K562 (cell line): ENCODE results near the gene PRRX1. TPM values are rescaled to one million over a fixed set of nuclear protein-coding genes. Genes with fewer than 3 reads are reported as not detected.
A peak's percentile ranks its signal among the peaks of the same experiment; 100 is the strongest.

Experiments
- ATAC-seq: fragments of 200-7000 bp; cut with Tn5 transposase; 3 replicates; pipeline ENCODE4 v1.9.1; 2020; ENCODE audit warnings: moderate library complexity
- BruUV-seq: library from RNA; stranded (reverse); fragments of 400-500 nt; replicated peaks from 2 replicates; lab custom pipeline; 2021; lab: Mats Ljungman, UMichigan
- CTCF ChIA-PET: fragments of 300-600 bp; formaldehyde crosslinking; extraction: SDS; loops from one replicate; lab custom pipeline; 2021; ENCODE audit warnings: low intra/inter-chr PET ratio; lab: Yijun Ruan, JAX
- POLR2A ChIA-PET: fragments of 300-600, 350-650 bp; sonication (Branson Sonifier 250); formaldehyde crosslinking; extraction: SDS; loops from one replicate; lab custom pipeline; 2021; ENCODE audit warnings: antibody characterized with exemption, inconsistent platforms; lab: Yijun Ruan, JAX
- DNase-seq, 4 experiments: peaks; one replicate each; pipeline versions ENCODE4 v3.0.0 to v3.0.0-alpha.2; 2011 to 2018; ENCODE audit warnings: low spot score in 3 of 4, mixed read lengths in 3 of 4; ENCODE audit errors: extremely low read depth in 1 of 4
- FAIRE-seq: peaks from 2 replicates; lab custom pipeline; 2011; peaks lifted over from hg19 to GRCh38; lab: Jason Lieb, UNC
- H2AFZ ChIP-seq: 2 replicates; pipeline ENCODE4 v1.6.0; 2011; ENCODE audit warnings: low read depth, low read length, control low read depth, inconsistent platforms
- H3K27ac ChIP-seq: fragments of 200-600 bp; 3 replicates; pipeline ENCODE4 v1.8.0; 2011; ENCODE audit warnings: low read depth, mild to moderate bottlenecking, control low read depth, inconsistent platforms, low read length, moderate library complexity, mixed read lengths; ENCODE audit errors: extremely low read depth
- H3K27me3 ChIP-seq, 2 experiments: fragments of 300-600 bp in 1 of 2; 2 replicates in 1 of 2; 3 replicates in 1 of 2; pipeline versions ENCODE4 v1.6.0 to v1.8.0; 2011; ENCODE audit warnings: inconsistent platforms in 2 of 2, low read length in 2 of 2, mild to moderate bottlenecking in 1 of 2, mixed read lengths in 1 of 2, moderate library complexity in 1 of 2; ENCODE audit not compliant: control insufficient read depth in 2 of 2, insufficient read depth in 2 of 2
- H3K36me3 ChIP-seq: fragments of 300-600 bp; 3 replicates; pipeline ENCODE4 v1.8.0; 2011; ENCODE audit warnings: mild to moderate bottlenecking, low read length, inconsistent platforms; ENCODE audit not compliant: control insufficient read depth, insufficient read depth
- H3K4me1 ChIP-seq, 2 experiments: fragments of 200-600 bp in 1 of 2; replicated peaks in 1 of 2; 2 replicates in 1 of 2; 3 replicates in 1 of 2; pipeline versions ENCODE4 v1.5.1 to v1.8.0; 2011; ENCODE audit warnings: inconsistent platforms in 2 of 2, low read length in 2 of 2, mild to moderate bottlenecking in 1 of 2, mixed read lengths in 1 of 2, moderate library complexity in 1 of 2; ENCODE audit not compliant: control insufficient read depth in 2 of 2, insufficient read depth in 2 of 2
- H3K4me2 ChIP-seq: 2 replicates; pipeline ENCODE4 v1.6.1; 2011; ENCODE audit warnings: low read length, control low read depth, inconsistent platforms, mixed read lengths; ENCODE audit not compliant: insufficient read depth
- H3K4me3 ChIP-seq: fragments of 200-600 bp; sonication (generic), shearing (Covaris generic); 2 replicates; pipeline ENCODE4 v1.5.1; 2016; ENCODE audit warnings: control low read depth, inconsistent platforms
- H3K79me2 ChIP-seq: fragments of 200-600 bp; 3 replicates; pipeline ENCODE4 v1.8.0; 2011; ENCODE audit warnings: low read length, inconsistent platforms; ENCODE audit not compliant: control insufficient read depth, insufficient read depth
- H3K9ac ChIP-seq, 2 experiments: 2 replicates each; pipeline versions ENCODE4 v1.6.0 to v1.6.1; 2011; ENCODE audit warnings: low read depth in 2 of 2, low read length in 2 of 2, control low read depth in 1 of 2, inconsistent platforms in 1 of 2, mild to moderate bottlenecking in 1 of 2, mixed read lengths in 1 of 2; ENCODE audit not compliant: insufficient read depth in 1 of 2
- H3K9me1 ChIP-seq: one replicate; pipeline ENCODE4 v1.6.0; 2011; ENCODE audit warnings: inconsistent platforms, mild to moderate bottlenecking, low read length, moderate library complexity; ENCODE audit not compliant: control insufficient read depth, insufficient read depth
- H3K9me3 ChIP-seq: replicated peaks from 2 replicates; pipeline ENCODE4 v1.5.1; 2011; ENCODE audit warnings: low read depth, low read length, inconsistent platforms; ENCODE audit not compliant: control insufficient read depth, insufficient read depth
- H4K20me1 ChIP-seq: replicated peaks from 2 replicates; pipeline ENCODE4 v1.6.1; 2011; ENCODE audit warnings: low read length, inconsistent platforms, mixed read lengths; ENCODE audit not compliant: control insufficient read depth, insufficient read depth
- ARID3B ChIP-seq: fragments of 250-450 bp; sonication (Bioruptor Pico); IDR thresholded peaks from 2 replicates; pipeline ENCODE4 v1.4.0; 2020; ENCODE audit warnings: borderline replicate concordance
- CBFB ChIP-seq: sonication (generic); formaldehyde crosslinking; IDR thresholded peaks from 2 replicates; pipeline ENCODE4 v1.4.0; 2020; ENCODE audit warnings: mild to moderate bottlenecking, missing genetic modification reagents
- CTCFL ChIP-seq: IDR thresholded peaks from 2 replicates; pipeline ENCODE4 v1.6.1; 2011; ENCODE audit warnings: borderline replicate concordance, low read depth, mild to moderate bottlenecking, moderate library complexity, low read length; ENCODE audit not compliant: insufficient read depth, poor library complexity, severe bottlenecking
- CXXC5 ChIP-seq: fragments of 250-450 bp; sonication (Bioruptor Pico); IDR thresholded peaks from 2 replicates; pipeline ENCODE4 v1.8.0; 2022; ENCODE audit warnings: inconsistent platforms, mild to moderate bottlenecking, moderate library complexity
- HMGN3 ChIP-seq: IDR thresholded peaks from 2 replicates; pipeline ENCODE4 v1.6.1; 2011; ENCODE audit warnings: borderline replicate concordance, low read depth, mild to moderate bottlenecking, mixed read lengths, low read length; ENCODE audit not compliant: insufficient read length; ENCODE audit errors: extremely low read depth
- KLF16 ChIP-seq: IDR thresholded peaks from 2 replicates; pipeline ENCODE4 v1.6.1; 2016; ENCODE audit warnings: antibody characterized with exemption
- MEF2D ChIP-seq: conservative IDR thresholded peaks from 2 replicates; pipeline ENCODE4 v1.6.1; 2016; ENCODE audit warnings: low read depth, missing genetic modification characterization, missing compliant biosample characterization
- NBN ChIP-seq: fragments of 450-650 bp; IDR thresholded peaks from 2 replicates; pipeline ENCODE4 v1.6.1; 2016; ENCODE audit warnings: low read depth, mild to moderate bottlenecking
- NR3C1 ChIP-seq: sonication (generic); formaldehyde crosslinking; IDR thresholded peaks from 2 replicates; pipeline ENCODE4 v1.8.1; 2022; ENCODE audit warnings: missing genetic modification reagents
- PTBP1 ChIP-seq: fragments of 200-400 bp; formaldehyde crosslinking; IDR thresholded peaks from 2 replicates; pipeline ENCODE4 v1.6.1; 2017; ENCODE audit warnings: low read depth, low read length
- RAD21 ChIP-seq, 2 experiments: fragments of 250-450 bp in 1 of 2; fragments of 450-650 bp in 1 of 2; sonication (Bioruptor Pico) in 1 of 2; formaldehyde crosslinking in 1 of 2; IDR thresholded peaks in 1 of 2; conservative IDR thresholded peaks in 1 of 2; 2 replicates each; pipeline versions ENCODE4 v1.4.0 to v1.8.0; 2020 to 2022; ENCODE audit warnings: mild to moderate bottlenecking in 2 of 2, moderate library complexity in 1 of 2
- SMC3 ChIP-seq: conservative IDR thresholded peaks from 2 replicates; pipeline ENCODE4 v1.6.1; 2011; ENCODE audit warnings: low read depth, low read length, improper control_type of control experiment; ENCODE audit not compliant: insufficient read depth
- TARDBP ChIP-seq: fragments of 450-650 bp; IDR thresholded peaks from 2 replicates; pipeline ENCODE4 v1.6.1; 2016
- ZNF263 ChIP-seq: sonication (generic); formaldehyde crosslinking; IDR thresholded peaks from 2 replicates; pipeline ENCODE4 v1.8.0; 2022; ENCODE audit warnings: mild to moderate bottlenecking, missing genetic modification reagents, borderline replicate concordance
- WGBS: fragments of 100-300 bp; shearing (Covaris generic); methylation state at CpG from one replicate; pipeline ENCODE4 v1.1.6; 2016; ENCODE audit warnings: low coverage, mixed read lengths; ENCODE audit not compliant: insufficient coverage; ENCODE audit errors: missing lambda C conversion rate; 5-methylcytosine and 5-hydroxymethylcytosine counted together
- in situ Hi-C: fragments of 300-500 bp; cut with MboI; formaldehyde crosslinking; loops from 4 replicates; pipeline ENCODE4 v1.15.0; 2018; ENCODE audit warnings: inconsistent platforms, mixed read lengths
- intact Hi-C: fragments of 100-400 bp; cut with micrococcal nuclease; formaldehyde crosslinking; loops from 2 replicates; pipeline ENCODE4 v1.14.2; 2022
- polyA plus RNA-seq, 8 experiments: library from polyadenylated mRNA; depleted of rRNA in 4 of 8; stranded (reverse) in 5 of 8; unstranded in 3 of 8; fragments of >200 nt; fragmentation: Nextera tagmentation in 2 of 8; fragmentation: Illumina TruSeq in 1 of 8; extraction: Ambion mirVana in 2 of 8; extraction: Trizol in 1 of 8; gene quantifications; 2 replicates each; pipeline versions ENCODE4 v1.2.1 to v1.2.3, GENCODE V29; 2011 to 2014; ENCODE audit warnings: inconsistent platforms in 1 of 8, missing spikeins in 1 of 8
- total RNA-seq, 7 experiments: library from RNA; depleted of rRNA in 6 of 7; stranded (reverse); fragments of >200 nt in 6 of 7; fragmentation: Illumina TruSeq in 2 of 7; extraction: Trizol in 2 of 7; gene quantifications; 2 replicates each; pipeline versions ENCODE4 v1.2.1 to v1.2.3, GENCODE V29; 2011 to 2021; ENCODE audit warnings: low replicate concordance in 1 of 7

The PRRX1 gene
- total and polyA plus RNA-seq, 9 of the 15 experiments (the other 6 are each of a cell fraction or from before 2014, with no cell fraction given) = not detected

GRCh38 chr1:170669586-170670530 lies 5.9 kb downstream of the PRRX1 start (continued):
- TF ChIP-seq MEF2D (tag) (no peak), ZNF263 (CRISPR knock-in tag) (no peak), NBN (no peak), TARDBP (no peak)
- TF ChIP-seq, all 486 proteins: peak for 0

GRCh38 chr1:170670802-170671628 lies 7.1 kb downstream of the PRRX1 start:
- WGBS = 0% methylated on average over 29 of the region's 29 CpGs
- Histone ChIP-seq H3K9me3 (no peaks in the 10 kb centered on the region), H3K4me3 (no peak overlapping the region), H4K20me1 (no peaks in the 10 kb centered on the region), H3K36me3 (no peaks in the 10 kb centered on the region), H3K9me1 (no peaks in the 10 kb centered on the region), H3K27me3 (peaks cover 19 to 25% of the 10 kb centered on the region in 2 experiments; a peak in 3 of 5 replicates), H3K27ac (no peak overlapping the region), H3K4me1 (no peaks in the 10 kb centered on the region), H3K79me2 (no peaks in the 10 kb centered on the region), H3K4me2 (no peak overlapping the region), H3K9ac (no peak overlapping the region), H2AFZ (no peak overlapping the region)
- intact Hi-C loops = loop anchor here (5.0 kb wide), 1 partner anchor 744 kb away; no protein-coding TSS in a partner anchor
- ATAC-seq (peak; percentile 97), DNase-seq (peak; percentile 32 to 63 (median 44)), FAIRE-seq (no peak)
- no TSS peak for BruUV-seq
- in situ Hi-C loops = no loop called here
- ChIA-PET POLR2A (no interaction called here), CTCF (interaction anchor here (0.5 to 0.6 kb wide), 2 partner anchors 554 to 1775 kb away, joined by 3 read pairs; no protein-coding TSS in a partner anchor)
- TF ChIP-seq KLF16 (no peak), CBFB (no peak), HMGN3 (no peak), CXXC5 (0 out of 2 replicates have a peak, but pooled peaks have one; percentile 18), SMC3 (0 out of 2 replicates have a peak, but pooled peaks have one; percentile 41), CTCFL (peak; percentile 70), ARID3B (CRISPR knock-in tag) (no peak), RAD21 (CRISPR knock-in tag; conservative IDR thresholded peaks at IDR 0.05 in 1 of 2, IDR thresholded peaks at IDR 0.05 in 1 of 2) (peak; percentile 28 to 53; a peak in 3 of 4 replicates), PTBP1 (no peak), NR3C1 (CRISPR knock-in tag) (no peak)
